Central memory CD4-positive, alpha-beta T cell (primary cell): ENCODE results near the gene WWOX.

Experiments used
- DNase-seq: peaks from one replicate; pipeline ENCODE4 v3.0.0; 2022

WWOX gene

GRCh38 chr16:78147911-78148401, 48.5 kb downstream of the WWOX start:
- DNase-seq, result no peak

- DNase-seq, result no peak
These were observed 50.8 kb downstream of the WWOX start for GRCh38 chr16:78150233-78150632.

DNA sequence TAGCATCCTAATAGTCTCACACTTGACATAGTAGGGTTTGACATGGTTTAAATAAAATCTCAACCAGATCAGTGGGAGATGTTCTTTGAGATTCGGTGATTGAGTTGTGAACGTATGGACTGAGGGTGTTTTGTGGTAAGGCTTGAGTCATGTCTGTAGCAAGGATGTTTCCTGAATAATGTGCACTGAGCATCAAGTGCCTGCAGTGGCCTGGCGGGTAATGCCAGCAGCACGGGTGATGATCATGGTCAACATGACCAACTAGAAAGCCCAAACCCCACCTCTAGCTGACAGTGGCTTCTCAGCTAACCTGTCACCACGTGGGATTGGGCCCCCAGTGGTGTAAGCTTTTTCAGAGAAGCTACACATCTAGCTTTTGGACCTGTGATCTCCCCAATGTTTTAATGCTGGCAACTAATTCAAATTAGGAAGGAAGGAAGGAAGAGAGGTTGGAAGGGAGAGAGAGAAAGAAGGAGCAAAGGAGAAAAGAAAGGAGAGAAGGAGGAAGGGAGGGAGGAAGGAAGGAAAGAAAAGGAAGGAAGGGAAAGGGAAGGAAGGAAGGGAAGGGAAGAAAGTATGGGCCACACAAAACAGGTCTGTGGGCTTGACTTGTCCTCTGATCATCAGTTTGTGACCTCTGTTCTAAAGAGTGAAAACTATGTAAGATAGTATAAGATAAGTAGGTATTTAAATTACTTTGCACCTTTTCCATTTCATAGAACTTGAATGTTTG, 55.4 kb downstream of the WWOX start:
- no peak for DNase-seq

GRCh38 chr16:78155791-78156345, 56.4 kb downstream of the WWOX start:
- no peak for DNase-seq

- DNase-seq, result no peak
These were observed 61.7 kb downstream of the WWOX start for GRCh38 chr16:78161023-78161729.

DNA sequence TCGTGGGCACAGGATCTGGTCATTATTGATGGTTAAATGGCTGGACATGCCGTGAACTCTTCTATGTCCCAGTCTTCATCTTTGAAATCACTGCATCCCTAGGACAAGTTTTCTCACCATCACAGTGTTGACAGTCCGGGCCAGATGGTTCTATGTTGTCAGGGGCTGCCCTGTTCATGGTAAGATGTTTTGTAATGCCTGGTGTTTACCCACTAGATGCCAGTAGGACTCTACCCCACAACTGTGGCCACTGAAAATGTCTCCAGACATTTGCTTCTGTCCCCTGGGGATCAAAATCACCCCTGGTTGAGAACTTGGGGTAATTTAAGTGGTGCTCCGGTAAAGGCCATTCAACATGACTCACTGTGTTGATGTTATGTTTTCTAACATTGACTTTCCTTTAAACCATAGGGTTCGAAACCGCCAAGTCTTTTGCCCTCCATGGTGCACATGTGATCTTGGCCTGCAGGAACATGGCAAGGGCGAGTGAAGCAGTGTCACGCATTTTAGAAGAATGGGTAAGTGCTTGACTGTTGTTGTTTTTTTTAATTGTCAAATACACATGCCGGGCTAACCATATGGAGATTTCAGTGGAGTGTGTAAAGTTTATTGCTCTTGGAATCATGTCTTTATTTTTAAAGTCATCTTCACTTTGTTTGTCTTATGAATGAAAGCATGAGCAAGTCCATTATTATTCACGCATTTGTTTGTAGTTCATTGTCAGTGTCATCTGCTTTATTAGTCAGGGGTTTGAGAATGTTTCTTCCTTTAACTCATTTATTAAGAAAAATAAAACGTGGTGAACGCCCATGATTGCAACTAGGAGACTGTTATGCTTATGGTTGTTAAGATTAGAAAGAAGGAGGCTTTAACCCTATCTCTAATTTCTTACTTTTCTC, 64.6 kb downstream of the WWOX start:
- no peak for DNase-seq

GRCh38 chr16:78170494-78170933, 71.1 kb downstream of the WWOX start:
- no peak for DNase-seq

GRCh38 chr16:78175287-78175686, 75.8 kb downstream of the WWOX start:
- no peak for DNase-seq

DNA sequence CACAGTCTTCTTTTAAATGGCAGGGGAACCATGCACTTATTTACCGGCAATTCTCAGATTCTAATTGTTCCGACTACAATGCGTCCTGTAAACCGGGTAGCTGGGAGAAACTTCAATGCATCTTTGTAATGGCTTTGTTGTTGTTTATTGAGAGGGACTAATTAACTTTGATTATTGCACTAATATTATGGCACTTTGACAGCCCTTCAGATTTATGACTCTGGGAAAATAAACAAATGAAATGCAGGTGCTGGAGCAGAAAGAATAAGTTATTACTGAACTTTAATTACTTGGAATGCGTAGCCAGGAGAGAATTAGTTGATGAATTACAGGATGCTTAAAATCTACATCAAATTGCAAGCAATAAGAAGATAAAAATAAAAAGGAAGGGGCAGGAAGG, 77.0 kb downstream of the WWOX start:
- DNase-seq, result no peak

GRCh38 chr16:78177218-78177617, 77.8 kb downstream of the WWOX start:
- DNase-seq, result no peak

GRCh38 chr16:78177987-78178386, 78.5 kb downstream of the WWOX start:
- DNase-seq, result no peak

DNA sequence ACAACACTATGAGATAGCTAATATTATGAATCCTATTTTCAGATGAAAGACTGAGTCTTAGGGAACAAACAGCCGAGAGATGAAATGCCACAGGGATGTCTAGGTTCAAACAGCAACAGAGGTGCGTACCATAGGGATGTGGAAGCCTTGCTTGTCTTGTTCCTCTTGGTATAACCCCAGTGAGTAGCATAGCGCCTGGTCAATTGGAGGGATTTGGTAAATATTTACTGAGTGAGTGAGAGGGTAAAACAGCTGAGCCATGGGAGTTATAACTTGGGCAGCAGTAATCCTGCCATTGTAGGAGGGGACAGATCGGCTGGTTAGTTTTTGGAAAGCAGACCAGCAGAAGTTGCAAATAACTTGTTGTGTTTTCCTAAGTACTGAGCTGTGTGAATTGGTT, 80.2 kb downstream of the WWOX start:
- no peak for DNase-seq

DNA sequence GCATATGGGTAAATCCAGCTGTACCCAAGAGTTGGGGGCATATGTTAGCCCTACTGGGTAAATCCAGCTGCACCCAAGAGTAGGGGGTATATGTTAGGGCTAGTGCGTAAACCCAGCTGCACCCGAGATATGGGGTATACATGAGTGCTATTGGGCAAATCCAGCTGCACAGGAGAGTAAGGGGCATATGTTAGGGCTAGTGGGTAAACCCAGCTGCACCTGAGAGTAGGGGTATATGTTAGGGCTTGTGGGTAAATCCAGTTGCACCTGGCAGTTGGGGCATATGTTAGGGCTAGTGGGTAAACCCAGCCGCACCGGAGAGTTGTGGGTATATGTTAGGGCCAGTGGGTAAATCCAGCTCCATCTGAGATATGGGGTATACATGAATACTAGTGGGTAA, 80.9 kb downstream of the WWOX start:
- no peak for DNase-seq

GRCh38 chr16:78183437-78184237, 84.2 kb downstream of the WWOX start:
- no peak for DNase-seq

GRCh38 chr16:78184238-78185183, 85.1 kb downstream of the WWOX start:
- DNase-seq, result no peak

- no peak for DNase-seq
These were observed 89.7 kb downstream of the WWOX start for GRCh38 chr16:78189121-78189520.

DNA sequence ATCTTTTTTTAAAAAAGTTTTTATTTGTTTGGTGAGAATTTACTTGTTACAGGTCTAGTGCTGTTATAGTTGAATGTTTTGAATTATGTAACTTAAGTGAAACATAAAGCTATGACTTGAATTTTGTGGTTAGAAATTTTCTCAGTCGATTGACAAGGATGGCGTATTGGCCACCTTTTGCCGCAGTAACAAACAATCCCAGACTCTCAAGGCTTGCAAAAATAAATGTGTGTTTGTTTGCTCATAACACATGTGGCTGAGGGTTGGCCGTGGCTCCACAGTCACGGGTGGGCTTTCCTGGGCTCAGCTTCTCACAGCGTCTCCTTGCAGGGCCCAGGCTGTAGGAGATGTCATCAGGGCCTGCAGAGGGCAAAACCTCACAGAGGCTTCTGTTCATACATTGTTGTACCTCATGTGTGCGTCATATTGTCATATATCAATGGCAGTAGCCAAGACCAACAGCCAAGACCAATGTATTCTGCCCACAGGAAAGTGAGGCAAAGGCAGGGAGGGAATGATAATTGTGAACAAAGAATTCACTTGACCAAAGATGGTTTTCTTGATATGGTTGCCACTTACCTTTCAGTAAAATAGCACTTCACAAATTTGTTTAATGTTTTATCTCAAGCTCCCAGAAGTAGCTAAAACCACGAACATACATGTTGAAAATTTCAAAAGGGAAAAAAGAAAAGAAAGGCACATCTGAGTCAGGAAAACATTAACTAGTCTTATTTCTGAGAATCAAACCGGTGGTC, 93.5 kb downstream of the WWOX start:
- no peak for DNase-seq

DNA sequence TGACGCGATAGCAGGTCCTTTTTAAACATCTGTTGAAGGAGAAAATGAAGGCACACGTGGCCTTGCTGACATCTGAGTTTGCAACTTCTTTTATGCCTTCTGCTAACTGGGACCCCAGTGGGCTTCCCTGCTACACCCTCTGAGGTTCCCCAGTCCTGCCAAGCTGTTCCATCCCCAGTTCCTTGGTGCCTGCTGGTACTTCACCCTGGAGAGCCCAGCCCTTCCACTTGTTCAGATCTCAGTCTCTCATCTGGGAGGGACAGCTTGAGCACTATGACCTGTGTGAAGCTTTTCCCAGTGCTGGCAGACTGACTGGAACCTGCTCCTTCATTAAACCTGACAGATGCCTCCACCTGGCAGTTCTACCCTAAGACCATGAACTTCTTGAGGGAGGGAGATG, 95.5 kb downstream of the WWOX start:
- DNase-seq, result no peak

DNA sequence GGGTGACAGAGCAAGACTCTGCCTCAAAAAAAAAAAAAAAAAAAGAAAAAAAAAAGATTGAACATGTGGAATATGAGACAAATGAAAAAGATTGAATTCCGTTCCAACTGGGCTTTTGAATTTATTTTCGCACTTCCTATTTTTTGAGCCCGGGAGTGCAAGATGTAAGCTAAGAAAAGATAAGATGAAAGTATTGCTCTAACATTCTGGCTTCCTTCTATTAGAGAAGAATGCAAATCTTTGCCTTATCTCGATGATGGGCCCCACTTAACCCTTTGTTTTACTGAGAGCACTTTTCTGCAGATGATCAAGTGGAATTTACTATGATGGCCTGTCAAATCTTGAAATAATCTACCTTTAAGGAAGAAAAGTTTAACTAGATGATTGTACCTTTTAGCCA, 96.3 kb downstream of the WWOX start:
- no peak for DNase-seq

DNA sequence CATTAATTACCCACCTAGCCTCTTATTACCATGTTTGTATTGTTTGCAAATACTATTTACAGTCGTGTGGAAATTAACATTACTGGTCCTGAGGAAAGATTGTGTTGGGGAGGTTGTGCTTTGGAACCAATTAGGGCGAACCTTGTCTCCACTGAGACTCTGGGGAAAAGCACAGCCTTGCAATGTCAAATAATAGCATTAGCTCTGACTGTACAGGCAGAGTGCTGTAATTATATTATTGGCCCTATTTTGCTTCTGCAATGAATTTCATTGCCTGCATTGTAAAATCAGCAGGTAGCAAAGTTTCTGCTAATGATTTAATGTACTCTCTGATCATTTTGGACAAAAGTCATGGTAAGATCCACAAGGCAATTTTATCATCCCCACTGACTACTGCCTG, 97.0 kb downstream of the WWOX start:
- no peak for DNase-seq
